ENCODE data around the gene UAP1. TPM values are rescaled to one million over a fixed set of nuclear protein-coding genes. Genes with fewer than 3 reads are reported as not detected.

UAP1 gene
- total RNA-seq, 1 experiment from 2014 or later: 48.4 TPM

DNA sequence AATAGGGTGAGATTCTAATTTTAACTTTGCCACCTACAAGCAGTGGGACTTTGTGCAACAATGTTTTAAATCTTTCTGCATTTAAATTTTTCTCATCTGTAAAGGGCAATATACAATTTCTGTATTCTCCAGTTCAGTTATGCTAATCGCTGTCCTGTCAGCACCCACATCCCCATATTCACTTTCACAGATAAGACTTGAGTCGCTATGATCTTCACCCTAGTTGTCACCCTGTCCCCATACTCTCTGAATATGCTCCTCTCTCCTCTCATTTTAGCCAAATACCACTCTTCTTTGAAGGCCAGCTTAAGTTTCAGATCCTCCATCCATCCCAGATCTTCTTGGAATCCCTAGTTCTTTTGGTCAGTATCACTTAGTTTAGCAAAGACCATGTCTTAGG lies 79.6 kb downstream of the UAP1 start:
- Histone ChIP-seq H3K36me3 (replicated peaks; ENCODE audit: control insufficient read depth, insufficient read depth, low read length) (no peaks in the 10 kb centered on the region), H3K4me3 (ENCODE audit: insufficient read depth, low read depth, low read length) (no peak overlapping the region), H3K27me3 (ENCODE audit: control insufficient read depth, insufficient read depth, low read length) (no peaks in the 10 kb centered on the region)
- no peak for DNase-seq

GRCh38 chr1:162644986-162645314 lies 83.4 kb downstream of the UAP1 start:
- no peak overlapping the region for H3K4me3 ChIP-seq (ENCODE audit: insufficient read depth, low read depth, low read length)
- DNase-seq: no peak
- no peaks in the 10 kb centered on the region for H3K36me3 ChIP-seq (replicated peaks; ENCODE audit: control insufficient read depth, insufficient read depth, low read length)
- H3K27me3 ChIP-seq (ENCODE audit: control insufficient read depth, insufficient read depth, low read length): no peaks in the 10 kb centered on the region

GRCh38 chr1:162645666-162646065 lies 84.1 kb downstream of the UAP1 start:
- H3K27me3 ChIP-seq (ENCODE audit: control insufficient read depth, insufficient read depth, low read length): no peaks in the 10 kb centered on the region
- no peak for DNase-seq
- H3K36me3 ChIP-seq (replicated peaks; ENCODE audit: control insufficient read depth, insufficient read depth, low read length): no peaks in the 10 kb centered on the region
- H3K4me3 ChIP-seq (ENCODE audit: insufficient read depth, low read depth, low read length): no peak overlapping the region

DNA sequence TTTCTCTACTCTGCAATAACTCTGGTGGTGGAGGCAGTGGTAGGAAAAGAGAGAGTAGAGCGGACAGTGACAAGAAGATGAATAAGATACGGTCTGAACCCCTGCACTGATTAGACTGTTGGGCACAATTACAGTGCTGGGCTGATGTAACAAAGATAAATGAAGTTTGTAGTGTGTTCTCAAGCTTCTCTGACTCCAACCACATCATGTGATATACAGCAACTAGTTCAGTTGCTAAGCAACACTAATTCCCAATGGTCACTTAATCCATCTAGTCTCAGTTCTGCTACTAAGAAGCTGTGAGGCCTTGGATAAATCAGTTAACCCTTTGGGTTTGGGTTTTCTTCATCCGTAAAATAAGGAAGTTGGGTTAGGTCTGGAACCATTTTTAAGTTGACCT lies 88.1 kb downstream of the UAP1 start:
- no peaks in the 10 kb centered on the region for H3K36me3 ChIP-seq (replicated peaks; ENCODE audit: control insufficient read depth, insufficient read depth, low read length)
- no peak for DNase-seq
- H3K27me3 ChIP-seq (ENCODE audit: control insufficient read depth, insufficient read depth, low read length): no peaks in the 10 kb centered on the region
- no peak overlapping the region for H3K4me3 ChIP-seq (ENCODE audit: insufficient read depth, low read depth, low read length)

Other genes starting within 250 kb of the UAP1 start
- gene SPATA46, start 184.9 kb upstream of the UAP1 start, total RNA-seq (2014; rRNA removed; shearing (Covaris generic)): not detected in 2 replicates
- 9.3 and 13.4 TPM in 2 replicates for gene C1orf226, start 180.0 kb upstream of the UAP1 start, total RNA-seq (2014; rRNA removed; shearing (Covaris generic))
- gene SH2D1B, start 149.6 kb upstream of the UAP1 start, total RNA-seq (2014; rRNA removed; shearing (Covaris generic)): not detected in 2 replicates
- gene UHMK1, start 63.9 kb upstream of the UAP1 start, total RNA-seq (2014; rRNA removed; shearing (Covaris generic)): 21.7 and 30.2 TPM in 2 replicates
- 0.17 and 0.55 TPM in 2 replicates for gene DDR2, start 70.7 kb downstream of the UAP1 start, total RNA-seq (2014; rRNA removed; shearing (Covaris generic))
- 27.3 and 38.1 TPM in 2 replicates for gene HSD17B7, start 229.0 kb downstream of the UAP1 start, total RNA-seq (2014; rRNA removed; shearing (Covaris generic))

Measured in H7 (cell line).